ENCODE data around the gene CAPZB.

The CAPZB gene

DNA sequence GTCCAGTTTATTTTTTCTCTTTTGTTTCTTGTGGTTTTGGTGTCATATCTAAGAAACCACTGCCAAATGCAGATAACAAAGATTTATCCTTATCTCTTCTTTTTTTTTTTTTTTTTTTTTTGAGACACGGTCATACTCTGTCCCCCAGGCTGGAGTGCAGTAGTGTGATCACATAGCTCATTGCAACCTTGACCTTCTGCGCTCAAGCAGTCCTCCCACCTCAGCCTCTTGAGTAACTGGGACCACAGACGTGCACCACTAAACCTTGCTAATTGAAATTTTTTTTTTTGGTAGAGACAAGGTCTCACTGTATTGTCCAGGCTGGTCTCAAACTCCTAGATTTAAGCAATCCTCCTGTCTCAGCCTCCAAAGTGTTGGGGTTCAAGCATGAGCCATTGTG is 164.3 kb downstream of the CAPZB start:
- no peak for DNase-seq (ENCODE audit: low read depth in 1 of 2, low spot score in 1 of 2)
- TF ChIP-seq POLR2AphosphoS5 (IDR thresholded peaks at IDR 0.05; ENCODE audit: low read depth) = no peak
- H3K4me3 ChIP-seq (replicated peaks; ENCODE audit: insufficient read depth, low read length) = no peak overlapping the region
- H3K27ac ChIP-seq (replicated peaks) = no peak overlapping the region
- no peaks in the 10 kb centered on the region for H3K27me3 ChIP-seq (ENCODE audit: insufficient read depth, poor library complexity, severe bottlenecking)

DNA sequence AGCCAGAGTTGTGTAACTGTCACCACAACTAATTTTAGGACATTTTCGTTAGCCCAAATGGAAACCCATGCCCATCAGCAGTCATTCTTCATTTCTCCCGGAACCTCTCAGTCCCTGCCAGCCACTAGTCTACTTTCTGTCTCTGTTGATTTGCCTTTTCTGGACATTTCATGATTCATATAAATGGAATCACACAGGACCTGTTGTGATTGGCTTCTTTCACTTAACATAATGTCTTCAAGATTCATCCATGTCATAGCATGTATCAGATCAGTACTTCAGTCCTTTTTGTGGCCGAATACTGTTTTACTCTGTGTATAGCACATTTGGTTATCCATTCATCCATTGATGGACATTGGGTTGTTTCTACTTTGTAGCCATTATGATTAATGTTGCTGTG is 166.1 kb downstream of the CAPZB start:
- DNase-seq (ENCODE audit: low read depth in 1 of 2, low spot score in 1 of 2) = no peak

DNA sequence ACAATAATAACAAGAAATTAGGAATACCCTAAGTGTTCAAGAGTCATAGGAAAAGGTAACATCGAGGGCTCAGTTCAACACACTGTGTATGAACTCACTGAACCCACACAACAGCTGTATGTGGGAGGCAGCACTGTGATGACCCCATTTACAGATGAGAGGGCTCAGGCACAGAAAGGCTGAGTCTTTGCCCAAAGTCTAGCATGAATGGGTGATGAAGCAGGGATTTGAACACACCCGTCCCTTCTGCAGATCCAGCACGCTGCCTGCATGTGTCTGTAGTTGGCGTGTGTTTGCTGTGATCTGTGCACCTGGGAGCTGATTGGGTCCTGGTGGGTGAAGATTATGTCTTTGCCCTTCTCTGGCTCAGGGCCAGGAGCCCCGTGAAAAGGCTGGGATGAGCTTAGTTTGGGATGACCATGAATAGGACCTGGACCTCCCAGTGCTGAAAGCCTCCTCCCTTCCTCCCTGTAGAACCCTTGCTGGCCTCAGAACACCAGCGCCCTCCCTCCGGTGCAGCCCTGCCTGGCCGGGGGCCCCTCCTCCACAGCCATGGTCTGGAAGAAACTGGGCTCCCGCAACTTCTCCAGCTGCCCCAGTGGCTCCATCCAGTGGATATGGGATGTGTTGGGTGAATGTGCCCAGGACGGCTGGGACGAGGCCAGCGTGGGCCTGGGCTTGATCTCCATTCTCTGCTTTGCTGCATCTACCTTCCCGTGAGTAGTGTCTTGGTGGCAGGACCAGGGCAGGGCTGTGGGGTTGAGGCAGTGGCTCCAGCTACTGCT is 168.0 kb downstream of the CAPZB start:
- no peaks in the 10 kb centered on the region for H3K27me3 ChIP-seq (ENCODE audit: insufficient read depth, poor library complexity, severe bottlenecking)
- DNase-seq (ENCODE audit: low read depth in 1 of 2, low spot score in 1 of 2) = no peak
- no peak overlapping the region for H3K4me3 ChIP-seq (replicated peaks; ENCODE audit: insufficient read depth, low read length)
- no peak overlapping the region for H3K27ac ChIP-seq (replicated peaks)
- TF ChIP-seq SPI1 (IDR thresholded peaks at IDR 0.05; ENCODE audit: borderline replicate concordance, low read depth) (no peak), POLR2AphosphoS5 (IDR thresholded peaks at IDR 0.05; ENCODE audit: low read depth) (no peak), GABPA (IDR thresholded peaks at IDR 0.05; ENCODE audit: low read depth) (no peak)
- TF ChIP-seq, protein P1, sequence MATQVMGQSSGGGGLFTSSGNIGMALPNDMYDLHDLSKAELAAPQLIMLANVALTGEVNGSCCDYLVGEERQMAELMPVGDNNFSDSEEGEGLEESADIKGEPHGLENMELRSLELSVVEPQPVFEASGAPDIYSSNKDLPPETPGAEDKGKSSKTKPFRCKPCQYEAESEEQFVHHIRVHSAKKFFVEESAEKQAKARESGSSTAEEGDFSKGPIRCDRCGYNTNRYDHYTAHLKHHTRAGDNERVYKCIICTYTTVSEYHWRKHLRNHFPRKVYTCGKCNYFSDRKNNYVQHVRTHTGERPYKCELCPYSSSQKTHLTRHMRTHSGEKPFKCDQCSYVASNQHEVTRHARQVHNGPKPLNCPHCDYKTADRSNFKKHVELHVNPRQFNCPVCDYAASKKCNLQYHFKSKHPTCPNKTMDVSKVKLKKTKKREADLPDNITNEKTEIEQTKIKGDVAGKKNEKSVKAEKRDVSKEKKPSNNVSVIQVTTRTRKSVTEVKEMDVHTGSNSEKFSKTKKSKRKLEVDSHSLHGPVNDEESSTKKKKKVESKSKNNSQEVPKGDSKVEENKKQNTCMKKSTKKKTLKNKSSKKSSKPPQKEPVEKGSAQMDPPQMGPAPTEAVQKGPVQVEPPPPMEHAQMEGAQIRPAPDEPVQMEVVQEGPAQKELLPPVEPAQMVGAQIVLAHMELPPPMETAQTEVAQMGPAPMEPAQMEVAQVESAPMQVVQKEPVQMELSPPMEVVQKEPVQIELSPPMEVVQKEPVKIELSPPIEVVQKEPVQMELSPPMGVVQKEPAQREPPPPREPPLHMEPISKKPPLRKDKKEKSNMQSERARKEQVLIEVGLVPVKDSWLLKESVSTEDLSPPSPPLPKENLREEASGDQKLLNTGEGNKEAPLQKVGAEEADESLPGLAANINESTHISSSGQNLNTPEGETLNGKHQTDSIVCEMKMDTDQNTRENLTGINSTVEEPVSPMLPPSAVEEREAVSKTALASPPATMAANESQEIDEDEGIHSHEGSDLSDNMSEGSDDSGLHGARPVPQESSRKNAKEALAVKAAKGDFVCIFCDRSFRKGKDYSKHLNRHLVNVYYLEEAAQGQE (IDR thresholded peaks at IDR 0.05; ENCODE audit: insufficient replicate concordance, low read depth) = no peak
- TF ChIP-seq, protein P2, sequence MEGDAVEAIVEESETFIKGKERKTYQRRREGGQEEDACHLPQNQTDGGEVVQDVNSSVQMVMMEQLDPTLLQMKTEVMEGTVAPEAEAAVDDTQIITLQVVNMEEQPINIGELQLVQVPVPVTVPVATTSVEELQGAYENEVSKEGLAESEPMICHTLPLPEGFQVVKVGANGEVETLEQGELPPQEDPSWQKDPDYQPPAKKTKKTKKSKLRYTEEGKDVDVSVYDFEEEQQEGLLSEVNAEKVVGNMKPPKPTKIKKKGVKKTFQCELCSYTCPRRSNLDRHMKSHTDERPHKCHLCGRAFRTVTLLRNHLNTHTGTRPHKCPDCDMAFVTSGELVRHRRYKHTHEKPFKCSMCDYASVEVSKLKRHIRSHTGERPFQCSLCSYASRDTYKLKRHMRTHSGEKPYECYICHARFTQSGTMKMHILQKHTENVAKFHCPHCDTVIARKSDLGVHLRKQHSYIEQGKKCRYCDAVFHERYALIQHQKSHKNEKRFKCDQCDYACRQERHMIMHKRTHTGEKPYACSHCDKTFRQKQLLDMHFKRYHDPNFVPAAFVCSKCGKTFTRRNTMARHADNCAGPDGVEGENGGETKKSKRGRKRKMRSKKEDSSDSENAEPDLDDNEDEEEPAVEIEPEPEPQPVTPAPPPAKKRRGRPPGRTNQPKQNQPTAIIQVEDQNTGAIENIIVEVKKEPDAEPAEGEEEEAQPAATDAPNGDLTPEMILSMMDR (IDR thresholded peaks at IDR 0.05; ENCODE audit: insufficient read depth, low read length) = no peak

More for the DNA sequence above, 166.1 kb downstream of the CAPZB start:
- TF ChIP-seq, protein P1 (IDR thresholded peaks at IDR 0.05; ENCODE audit: insufficient replicate concordance, low read depth) = no peak
- TF ChIP-seq SPI1 (IDR thresholded peaks at IDR 0.05; ENCODE audit: borderline replicate concordance, low read depth) = no peak
- no peak for TF ChIP-seq GABPA (IDR thresholded peaks at IDR 0.05; ENCODE audit: low read depth)
- no peak for TF ChIP-seq POLR2AphosphoS5 (IDR thresholded peaks at IDR 0.05; ENCODE audit: low read depth)
- no peak overlapping the region for H3K4me3 ChIP-seq (replicated peaks; ENCODE audit: insufficient read depth, low read length)
- H3K27ac ChIP-seq (replicated peaks) = no peak overlapping the region
- no peaks in the 10 kb centered on the region for H3K27me3 ChIP-seq (ENCODE audit: insufficient read depth, poor library complexity, severe bottlenecking)

DNA sequence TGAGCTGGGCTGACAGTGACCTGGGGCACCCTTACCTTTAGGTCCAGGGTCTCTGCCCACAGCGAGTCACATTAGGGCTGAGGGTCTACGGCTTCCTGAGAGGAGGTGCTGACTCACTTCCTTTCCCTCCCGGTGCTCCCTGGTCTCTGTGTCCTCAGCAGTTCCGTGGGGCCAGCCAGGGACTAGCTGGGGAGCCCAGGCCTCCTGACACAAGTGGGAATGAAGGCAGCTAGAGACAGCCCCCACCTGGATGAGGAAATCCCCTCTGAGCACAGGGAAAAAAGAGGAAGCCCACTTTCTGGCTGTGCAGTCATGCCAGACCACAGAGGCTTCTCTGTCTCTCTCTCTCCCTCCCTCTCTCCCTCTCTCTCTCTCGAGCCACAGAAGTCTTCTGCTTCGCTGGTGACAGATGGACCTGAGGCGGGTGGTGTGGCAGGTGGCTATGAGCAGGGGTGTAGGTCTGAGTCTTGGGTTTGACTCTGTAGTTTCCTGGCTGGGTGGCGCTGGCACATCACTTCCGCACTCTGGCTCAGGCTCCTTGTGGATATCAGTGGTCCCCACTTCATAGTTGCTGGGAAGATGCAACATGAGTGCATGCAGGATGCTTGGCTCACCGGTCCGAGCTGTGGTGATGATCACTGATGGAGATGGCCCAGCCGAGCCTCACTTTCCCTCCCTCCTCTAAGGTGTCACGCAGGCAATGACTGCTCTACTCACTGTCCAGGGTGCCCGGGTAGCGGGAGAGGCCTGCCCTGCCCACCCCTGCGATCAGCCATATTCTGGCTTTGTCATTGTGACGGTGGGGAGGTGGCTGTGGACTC is 169.8 kb downstream of the CAPZB start:
- DNase-seq (ENCODE audit: low read depth in 1 of 2, low spot score in 1 of 2) = peak; percentile 71 to 88
- no peak overlapping the region for H3K4me3 ChIP-seq (replicated peaks; ENCODE audit: insufficient read depth, low read length)
- no peaks in the 10 kb centered on the region for H3K27me3 ChIP-seq (ENCODE audit: insufficient read depth, poor library complexity, severe bottlenecking)
- peak overlapping the region; percentile 36 for H3K27ac ChIP-seq (replicated peaks)
- peak; percentile 97 for TF ChIP-seq SPI1 (IDR thresholded peaks at IDR 0.05; ENCODE audit: borderline replicate concordance, low read depth)
- TF ChIP-seq POLR2AphosphoS5 (IDR thresholded peaks at IDR 0.05; ENCODE audit: low read depth) = peak; percentile 70; the same call in 1 of the 2 replicates
- TF ChIP-seq GABPA (IDR thresholded peaks at IDR 0.05; ENCODE audit: low read depth) = no peak
- TF ChIP-seq, protein P2 (IDR thresholded peaks at IDR 0.05; ENCODE audit: insufficient read depth, low read length) = no peak
- TF ChIP-seq, protein P1 (IDR thresholded peaks at IDR 0.05; ENCODE audit: insufficient replicate concordance, low read depth) = no peak
